Measurements from ENCODE around the gene PRTFDC1.

PRTFDC1 gene

GRCh38 chr10:24993237-24993958 is 41.0 kb upstream of the PRTFDC1 start:
- Histone ChIP-seq H3K9me3 (ENCODE audit: insufficient read depth, low read length) (no peaks in the 10 kb centered on the region), H3K27ac (ENCODE audit: low read depth, low read length) (no peak overlapping the region), H3F3A (ENCODE audit: insufficient read depth) (no peaks in the 10 kb centered on the region), H3K4me3 (ENCODE audit: insufficient read depth, low read length, poor library complexity, severe bottlenecking) (no peak overlapping the region), H2AFZ (ENCODE audit: low read depth, low read length, severe bottlenecking) (no peak overlapping the region), H3K9ac (ENCODE audit: low read length) (no peak overlapping the region), H3K36me3 (ENCODE audit: low read length) (no peaks in the 10 kb centered on the region), H3K4me2 (ENCODE audit: low read depth, low read length, poor library complexity, severe bottlenecking) (no peak overlapping the region), H3K27me3 (ENCODE audit: low read length) (no peaks in the 10 kb centered on the region), H3K79me2 (ENCODE audit: insufficient read depth, low read length) (no peaks in the 10 kb centered on the region), H4K20me1 (ENCODE audit: low read depth, low read length) (no peaks in the 10 kb centered on the region), H3K9me2 (replicated peaks; ENCODE audit: insufficient read depth, low read length) (no peaks in the 10 kb centered on the region)
- no peak for TF ChIP-seq EZH2phosphoT487 (conservative IDR thresholded peaks at IDR 0.05; ENCODE audit: low read length)
- TF ChIP-seq CTCF (IDR thresholded peaks at IDR 0.05; ENCODE audit: insufficient read depth, low read length, poor library complexity, severe bottlenecking) = no peak

GRCh38 chr10:24992512-24993133 is 40.2 kb upstream of the PRTFDC1 start:
- Histone ChIP-seq H3K9ac (ENCODE audit: low read length) (no peak overlapping the region), H3K27me3 (ENCODE audit: low read length) (no peaks in the 10 kb centered on the region), H2AFZ (ENCODE audit: low read depth, low read length, severe bottlenecking) (no peak overlapping the region), H3K27ac (ENCODE audit: low read depth, low read length) (no peak overlapping the region), H3K9me3 (ENCODE audit: insufficient read depth, low read length) (no peaks in the 10 kb centered on the region), H3K9me2 (replicated peaks; ENCODE audit: insufficient read depth, low read length) (no peaks in the 10 kb centered on the region), H3K4me2 (ENCODE audit: low read depth, low read length, poor library complexity, severe bottlenecking) (no peak overlapping the region), H3K36me3 (ENCODE audit: low read length) (no peaks in the 10 kb centered on the region), H3K4me3 (ENCODE audit: insufficient read depth, low read length, poor library complexity, severe bottlenecking) (no peak overlapping the region), H3F3A (ENCODE audit: insufficient read depth) (no peaks in the 10 kb centered on the region), H4K20me1 (ENCODE audit: low read depth, low read length) (no peaks in the 10 kb centered on the region), H3K79me2 (ENCODE audit: insufficient read depth, low read length) (no peaks in the 10 kb centered on the region)
- no peak for TF ChIP-seq EZH2phosphoT487 (conservative IDR thresholded peaks at IDR 0.05; ENCODE audit: low read length)

- no peaks in the 10 kb centered on the region for H3K9me3 ChIP-seq (ENCODE audit: insufficient read depth, low read length)
- no peaks in the 10 kb centered on the region for H3K36me3 ChIP-seq (ENCODE audit: low read length)
- TF ChIP-seq CTCF (IDR thresholded peaks at IDR 0.05; ENCODE audit: insufficient read depth, low read length, poor library complexity, severe bottlenecking) (no peak), EZH2phosphoT487 (conservative IDR thresholded peaks at IDR 0.05; ENCODE audit: low read length) (no peak)
- no peaks in the 10 kb centered on the region for H3K27me3 ChIP-seq (ENCODE audit: low read length)
- H3K9me2 ChIP-seq (replicated peaks; ENCODE audit: insufficient read depth, low read length) = no peaks in the 10 kb centered on the region
- H3K9ac ChIP-seq (ENCODE audit: low read length) = no peak overlapping the region
- H3K79me2 ChIP-seq (ENCODE audit: insufficient read depth, low read length) = no peaks in the 10 kb centered on the region
- no peak overlapping the region for H3K4me2 ChIP-seq (ENCODE audit: low read depth, low read length, poor library complexity, severe bottlenecking)
- H3F3A ChIP-seq (ENCODE audit: insufficient read depth) = no peaks in the 10 kb centered on the region
- H3K4me3 ChIP-seq (ENCODE audit: insufficient read depth, low read length, poor library complexity, severe bottlenecking) = no peak overlapping the region
- H4K20me1 ChIP-seq (ENCODE audit: low read depth, low read length) = no peaks in the 10 kb centered on the region
- no peak overlapping the region for H3K27ac ChIP-seq (ENCODE audit: low read depth, low read length)
- no peak overlapping the region for H2AFZ ChIP-seq (ENCODE audit: low read depth, low read length, severe bottlenecking)
Observed at GRCh38 chr10:24991298-24991697, 38.9 kb upstream of the PRTFDC1 start.

- Histone ChIP-seq H3K79me2 (ENCODE audit: insufficient read depth, low read length) (no peaks in the 10 kb centered on the region), H3F3A (ENCODE audit: insufficient read depth) (no peaks in the 10 kb centered on the region), H3K9me3 (ENCODE audit: insufficient read depth, low read length) (no peaks in the 10 kb centered on the region), H3K4me3 (ENCODE audit: insufficient read depth, low read length, poor library complexity, severe bottlenecking) (no peak overlapping the region), H4K20me1 (ENCODE audit: low read depth, low read length) (no peaks in the 10 kb centered on the region), H3K4me2 (ENCODE audit: low read depth, low read length, poor library complexity, severe bottlenecking) (no peak overlapping the region), H3K36me3 (ENCODE audit: low read length) (no peaks in the 10 kb centered on the region), H3K9ac (ENCODE audit: low read length) (no peak overlapping the region), H3K27ac (ENCODE audit: low read depth, low read length) (no peak overlapping the region), H2AFZ (ENCODE audit: low read depth, low read length, severe bottlenecking) (no peak overlapping the region), H3K9me2 (replicated peaks; ENCODE audit: insufficient read depth, low read length) (no peaks in the 10 kb centered on the region), H3K27me3 (ENCODE audit: low read length) (no peaks in the 10 kb centered on the region)
- no peak for TF ChIP-seq EZH2phosphoT487 (conservative IDR thresholded peaks at IDR 0.05; ENCODE audit: low read length)
- TF ChIP-seq CTCF (IDR thresholded peaks at IDR 0.05; ENCODE audit: insufficient read depth, low read length, poor library complexity, severe bottlenecking) = no peak
Observed at GRCh38 chr10:24989867-24990266, 37.5 kb upstream of the PRTFDC1 start.
